K562 treated with DMSO at 1 percent for 48 hours (cell line): ENCODE results near the gene SHOX. TPM values are rescaled to one million over a fixed set of nuclear protein-coding genes. Genes with fewer than 3 reads are reported as not detected.

ENCODE experiments used
- total RNA-seq: library from RNA; unstranded; fragments of 300-600 nt; gene quantifications from 2 replicates; pipeline ENCODE4 v1.2.3, GENCODE V29; 2022; ENCODE audit warnings: low replicate concordance; ENCODE audit errors: extremely low read depth

The SHOX gene
- total RNA-seq = not detected in 2 replicates

DNA sequence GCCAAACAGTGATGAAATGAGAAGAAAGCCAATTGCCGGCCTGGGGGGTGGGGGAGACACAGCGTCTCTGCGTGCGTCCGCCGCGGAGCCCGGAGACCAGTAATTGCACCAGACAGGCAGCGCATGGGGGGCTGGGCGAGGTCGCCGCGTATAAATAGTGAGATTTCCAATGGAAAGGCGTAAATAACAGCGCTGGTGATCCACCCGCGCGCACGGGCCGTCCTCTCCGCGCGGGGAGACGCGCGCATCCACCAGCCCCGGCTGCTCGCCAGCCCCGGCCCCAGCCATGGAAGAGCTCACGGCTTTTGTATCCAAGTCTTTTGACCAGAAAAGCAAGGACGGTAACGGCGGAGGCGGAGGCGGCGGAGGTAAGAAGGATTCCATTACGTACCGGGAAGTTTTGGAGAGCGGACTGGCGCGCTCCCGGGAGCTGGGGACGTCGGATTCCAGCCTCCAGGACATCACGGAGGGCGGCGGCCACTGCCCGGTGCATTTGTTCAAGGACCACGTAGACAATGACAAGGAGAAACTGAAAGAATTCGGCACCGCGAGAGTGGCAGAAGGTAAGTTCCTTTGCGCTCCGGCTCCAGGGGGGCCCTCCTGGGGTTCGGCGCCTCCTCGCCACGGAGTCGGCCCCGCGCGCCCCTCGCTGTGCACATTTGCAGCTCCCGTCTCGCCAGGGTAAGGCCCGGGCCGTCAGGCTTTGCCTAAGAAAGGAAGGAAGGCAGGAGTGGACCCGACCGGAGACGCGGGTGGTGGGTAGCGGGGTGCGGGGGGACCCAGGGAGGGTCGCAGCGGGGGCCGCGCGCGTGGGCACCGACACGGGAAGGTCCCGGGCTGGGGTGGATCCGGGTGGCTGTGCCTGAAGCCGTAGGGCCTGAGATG is at the start of gene SHOX:
Gene SHOX (plus strand): TSS at position 180 of the 885 bp plus-strand sequence. CDS start 107 bp downstream, at position 287.

Other genes starting within 250 kb of the SHOX start
- gene PPP2R3B, start 243.9 kb upstream of the SHOX start, total RNA-seq = not detected in 2 replicates